ENCODE measurements around the gene ANKRD29.

The ANKRD29 gene

DNA sequence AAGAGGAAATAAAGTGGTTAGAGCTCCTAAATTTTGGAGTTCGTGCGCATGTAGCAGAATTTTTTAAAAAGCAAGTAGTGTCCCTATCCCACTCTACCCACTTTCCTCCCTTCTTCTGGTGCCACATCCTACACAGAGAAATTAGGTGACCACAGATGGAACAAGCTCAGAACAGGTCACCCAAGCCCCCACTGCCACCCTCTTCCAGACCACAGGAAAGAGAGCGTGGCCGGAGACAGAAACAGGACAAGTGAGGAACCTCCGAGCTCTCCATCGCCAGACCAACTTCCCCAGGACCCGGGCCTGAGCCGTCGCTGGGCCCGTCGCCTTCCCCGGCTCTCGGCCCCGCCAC is 76.8 kb downstream of the ANKRD29 start:
- Histone ChIP-seq H3K79me2 (peaks cover 46% of the 10 kb centered on the region), H3K4me3 (ENCODE audit: low read depth, low read length) (peak overlapping the region; percentile 98), H3K4me1 (peaks cover 25% of the 10 kb centered on the region), H3K27me3 (ENCODE audit: control insufficient read depth, insufficient read depth, low read length) (no peaks in the 10 kb centered on the region), H3K27ac (peak overlapping the region; percentile 99), H3K9ac (peak overlapping the region; percentile 98), H3K36me3 (ENCODE audit: control insufficient read depth, insufficient read depth, low read length) (no peaks in the 10 kb centered on the region), H2AFZ (peak overlapping the region; percentile 85), H3K9me3 (ENCODE audit: control insufficient read depth, low read length) (no peaks in the 10 kb centered on the region), H3K4me2 (ENCODE audit: low read length) (peak overlapping the region; percentile 83)
- TF ChIP-seq, protein P1, sequence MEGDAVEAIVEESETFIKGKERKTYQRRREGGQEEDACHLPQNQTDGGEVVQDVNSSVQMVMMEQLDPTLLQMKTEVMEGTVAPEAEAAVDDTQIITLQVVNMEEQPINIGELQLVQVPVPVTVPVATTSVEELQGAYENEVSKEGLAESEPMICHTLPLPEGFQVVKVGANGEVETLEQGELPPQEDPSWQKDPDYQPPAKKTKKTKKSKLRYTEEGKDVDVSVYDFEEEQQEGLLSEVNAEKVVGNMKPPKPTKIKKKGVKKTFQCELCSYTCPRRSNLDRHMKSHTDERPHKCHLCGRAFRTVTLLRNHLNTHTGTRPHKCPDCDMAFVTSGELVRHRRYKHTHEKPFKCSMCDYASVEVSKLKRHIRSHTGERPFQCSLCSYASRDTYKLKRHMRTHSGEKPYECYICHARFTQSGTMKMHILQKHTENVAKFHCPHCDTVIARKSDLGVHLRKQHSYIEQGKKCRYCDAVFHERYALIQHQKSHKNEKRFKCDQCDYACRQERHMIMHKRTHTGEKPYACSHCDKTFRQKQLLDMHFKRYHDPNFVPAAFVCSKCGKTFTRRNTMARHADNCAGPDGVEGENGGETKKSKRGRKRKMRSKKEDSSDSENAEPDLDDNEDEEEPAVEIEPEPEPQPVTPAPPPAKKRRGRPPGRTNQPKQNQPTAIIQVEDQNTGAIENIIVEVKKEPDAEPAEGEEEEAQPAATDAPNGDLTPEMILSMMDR (IDR thresholded peaks at IDR 0.05), result no peak

DNA sequence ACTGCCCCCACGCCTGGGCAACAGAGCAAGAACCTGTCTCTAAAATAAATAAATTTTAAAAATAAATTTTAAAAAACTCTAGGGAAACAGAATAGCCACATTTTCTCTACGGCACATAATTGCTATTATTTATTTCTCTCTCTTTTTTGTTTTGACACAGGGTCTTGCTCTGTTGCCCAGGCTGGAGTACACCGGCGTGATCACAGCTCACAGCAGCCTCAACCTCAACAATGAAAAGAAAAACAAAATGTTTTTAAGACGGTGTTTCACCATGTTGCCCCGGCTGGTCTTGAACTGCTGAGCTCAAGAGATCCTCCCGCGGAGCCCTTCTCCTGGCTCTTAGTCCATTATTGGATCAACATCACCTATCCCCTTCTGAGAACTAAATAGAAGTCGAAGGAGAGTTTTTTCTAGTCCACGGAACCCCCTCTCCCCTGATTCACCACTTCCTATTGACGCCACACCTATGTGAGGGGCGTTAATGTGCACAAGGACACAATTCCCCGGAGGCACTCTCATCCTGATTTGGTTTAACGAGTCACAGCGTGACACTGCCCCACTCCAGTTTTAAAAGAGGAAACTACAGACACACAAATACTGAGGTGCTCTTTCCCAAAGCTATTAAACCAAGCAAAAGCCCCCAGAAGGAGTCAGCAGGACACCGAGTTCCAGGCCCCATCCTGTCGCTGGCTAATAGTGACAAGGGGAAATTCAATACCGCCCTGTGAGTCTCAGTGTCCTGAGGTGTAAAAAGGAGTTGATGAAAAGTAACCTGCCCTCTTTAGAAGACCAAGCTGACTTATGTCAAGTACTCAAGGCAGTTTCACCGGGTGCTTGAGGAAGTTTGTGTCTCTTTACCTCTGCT is 77.5 kb downstream of the ANKRD29 start:
- Histone ChIP-seq H3K27ac (peak overlapping the region; percentile 99), H3K4me3 (ENCODE audit: low read depth, low read length) (peak overlapping the region; percentile 98), H3K36me3 (ENCODE audit: control insufficient read depth, insufficient read depth, low read length) (no peaks in the 10 kb centered on the region), H3K9ac (peak overlapping the region; percentile 98), H3K9me3 (ENCODE audit: control insufficient read depth, low read length) (no peaks in the 10 kb centered on the region), H3K4me2 (ENCODE audit: low read length) (peak overlapping the region; percentile 83), H3K27me3 (ENCODE audit: control insufficient read depth, insufficient read depth, low read length) (no peaks in the 10 kb centered on the region), H3K4me1 (peaks cover 31% of the 10 kb centered on the region), H2AFZ (peak overlapping the region; percentile 85), H3K79me2 (peaks cover 52% of the 10 kb centered on the region)
- TF ChIP-seq, protein P1 (IDR thresholded peaks at IDR 0.05), result no peak

DNA sequence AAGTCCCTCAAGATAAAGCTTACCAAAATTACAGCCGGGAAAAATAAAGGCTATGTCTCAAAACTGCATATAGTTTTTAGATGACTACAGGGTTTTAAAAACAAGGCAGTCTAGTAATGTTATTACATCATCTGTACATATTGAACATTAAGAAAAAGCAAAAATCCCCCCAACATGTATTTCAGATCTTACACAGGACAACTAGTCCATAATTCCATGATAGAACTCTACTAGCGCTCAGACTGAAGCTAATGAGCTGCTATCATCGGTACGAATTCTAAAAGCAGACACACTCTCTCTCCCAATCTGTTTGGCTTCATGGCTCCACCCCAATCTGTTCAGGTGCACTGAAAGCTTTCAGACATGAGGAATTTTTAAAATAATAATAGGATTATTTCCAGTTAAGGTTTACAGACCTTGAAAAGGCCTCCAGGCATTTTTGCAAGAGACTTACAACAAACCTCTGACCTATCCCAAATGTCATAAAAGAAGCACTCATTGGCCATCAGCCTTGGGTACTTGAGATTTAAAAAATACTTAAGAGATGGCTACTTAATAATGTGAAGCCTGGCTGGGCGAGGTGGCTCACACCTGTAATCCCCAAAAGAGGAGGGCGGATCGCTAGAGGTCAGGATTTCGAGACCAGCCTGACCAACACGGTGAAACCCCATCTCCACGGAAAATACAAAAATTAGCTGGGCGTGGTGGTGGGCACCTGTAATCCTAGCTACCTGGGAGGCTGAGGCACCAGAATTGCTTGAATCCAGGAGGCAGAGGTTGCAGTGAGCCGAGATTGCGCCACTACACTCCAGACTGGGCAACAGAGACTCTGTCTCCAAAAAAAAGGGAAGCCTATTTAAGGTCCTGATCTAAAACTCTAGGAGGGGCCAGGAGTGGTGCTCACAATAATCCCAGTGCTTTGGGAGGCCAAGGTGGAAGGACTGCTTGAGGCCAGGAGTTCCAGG is 78.4 kb downstream of the ANKRD29 start:
- Histone ChIP-seq H3K79me2 (peaks cover 60% of the 10 kb centered on the region), H3K4me3 (ENCODE audit: low read depth, low read length) (peak overlapping the region; percentile 98), H3K36me3 (ENCODE audit: control insufficient read depth, insufficient read depth, low read length) (no peaks in the 10 kb centered on the region), H3K27ac (peak overlapping the region; percentile 99), H3K27me3 (ENCODE audit: control insufficient read depth, insufficient read depth, low read length) (no peaks in the 10 kb centered on the region), H2AFZ (no peak overlapping the region), H3K4me1 (peaks cover 36% of the 10 kb centered on the region), H3K4me2 (ENCODE audit: low read length) (peak overlapping the region; percentile 83), H3K9ac (no peak overlapping the region), H3K9me3 (ENCODE audit: control insufficient read depth, low read length) (no peaks in the 10 kb centered on the region)
- TF ChIP-seq, protein P1 (IDR thresholded peaks at IDR 0.05), result no peak

DNA sequence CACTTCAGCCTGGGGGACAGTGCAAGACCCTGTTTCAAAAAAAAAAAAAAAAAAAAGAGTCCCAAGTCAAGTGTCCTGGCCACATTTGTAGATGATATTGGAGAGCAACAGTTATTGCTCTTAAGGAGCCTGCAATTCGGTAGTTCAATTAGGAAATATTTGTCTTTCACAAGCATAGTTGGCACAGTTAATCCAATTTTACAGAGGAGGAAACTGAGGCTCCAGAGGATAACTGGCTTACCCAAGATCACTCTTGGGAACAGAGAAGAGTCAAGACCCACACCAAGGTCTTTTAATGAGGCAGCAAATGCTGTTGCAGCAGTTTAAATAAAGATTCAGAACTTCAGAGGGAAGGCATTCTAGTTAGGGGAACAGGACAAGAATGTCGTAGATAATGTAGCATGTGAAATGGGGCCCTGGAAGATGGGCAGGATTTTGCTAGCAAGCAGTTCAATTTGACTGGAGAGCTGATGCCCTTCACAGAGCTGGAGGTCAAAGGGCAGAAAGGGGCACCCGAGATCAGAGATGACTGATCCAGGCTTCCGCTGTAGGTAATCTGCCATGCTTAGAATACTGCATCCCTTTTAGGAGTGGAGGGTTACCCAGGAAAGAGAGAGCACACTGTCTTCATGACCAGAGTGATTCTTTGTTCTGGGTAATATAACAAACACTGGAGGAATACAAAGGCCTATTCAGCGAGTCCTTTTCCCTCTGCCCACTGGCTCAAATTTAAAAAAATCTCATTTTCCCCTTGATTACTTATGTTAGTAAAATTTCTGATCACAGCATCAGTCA is 79.4 kb downstream of the ANKRD29 start:
- Histone ChIP-seq H3K4me3 (ENCODE audit: low read depth, low read length) (peak overlapping the region; percentile 98), H3K9ac (no peak overlapping the region), H3K9me3 (ENCODE audit: control insufficient read depth, low read length) (no peaks in the 10 kb centered on the region), H2AFZ (no peak overlapping the region), H3K36me3 (ENCODE audit: control insufficient read depth, insufficient read depth, low read length) (no peaks in the 10 kb centered on the region), H3K79me2 (peaks cover 70% of the 10 kb centered on the region), H3K27ac (peak overlapping the region; percentile 99), H3K4me1 (peaks cover 39% of the 10 kb centered on the region), H3K4me2 (ENCODE audit: low read length) (peak overlapping the region; percentile 83), H3K27me3 (ENCODE audit: control insufficient read depth, insufficient read depth, low read length) (no peaks in the 10 kb centered on the region)
- TF ChIP-seq, protein P1 (IDR thresholded peaks at IDR 0.05), result no peak

Measured in parathyroid adenoma (tissue), 2 donors.